IMR-90 (cell line): ENCODE results near the gene SLC25A21. TPM values are rescaled to one million over a fixed set of nuclear protein-coding genes. Genes with fewer than 3 reads are reported as not detected.

Source experiments
- ATAC-seq: fragments of 200-7000 bp; cut with Tn5 transposase; 2 replicates; pipeline ENCODE4 v1.9.1; 2020; ENCODE audit warnings: low read depth, mild to moderate bottlenecking, moderate library complexity
- BruUV-seq: library from RNA; stranded (reverse); fragments of 400-500 nt; replicated peaks from 2 replicates; lab custom pipeline; 2021; lab: Mats Ljungman, UMichigan
- CTCF ChIA-PET: fragments of 300-600 bp; formaldehyde crosslinking; extraction: SDS; loops from one replicate; lab custom pipeline; 2021; ENCODE audit warnings: antibody characterized with exemption; lab: Yijun Ruan, JAX
- POLR2A ChIA-PET: fragments of 300-600 bp; sonication (Branson Sonifier 250); formaldehyde crosslinking; loops from one replicate; lab custom pipeline; 2022; ENCODE audit warnings: antibody characterized with exemption; ENCODE audit not compliant: unreplicated experiment; lab: Charles Lee
- DNase-seq: peaks from one replicate; pipeline ENCODE4 v3.0.0; 2013
- H2AFZ ChIP-seq: replicated peaks from 2 replicates; pipeline ENCODE3; 2013; ENCODE audit warnings: low read length, mild to moderate bottlenecking; ENCODE audit not compliant: poor library complexity
- H2AK5ac ChIP-seq: 2 replicates; pipeline ENCODE4 v1.6.1; 2013; ENCODE audit warnings: low read depth, low read length, inconsistent platforms
- H2AK9ac ChIP-seq: replicated peaks from 2 replicates; pipeline ENCODE3; 2013; ENCODE audit warnings: mild to moderate bottlenecking, low read depth, low read length, moderate library complexity; ENCODE audit not compliant: poor library complexity
- H2BK120ac ChIP-seq: 2 replicates; pipeline ENCODE4 v1.6.1; 2013; ENCODE audit warnings: low read depth, low read length, inconsistent platforms
- H2BK15ac ChIP-seq: 3 replicates; pipeline ENCODE4 v1.6.1; 2013; ENCODE audit warnings: low read depth, low read length, inconsistent platforms
- H2BK20ac ChIP-seq: 2 replicates; pipeline ENCODE4 v1.6.1; 2013; ENCODE audit warnings: low read depth, mild to moderate bottlenecking, inconsistent platforms, low read length, moderate library complexity
- H2BK5ac ChIP-seq: 2 replicates; pipeline ENCODE4 v1.6.1; 2013; ENCODE audit warnings: mild to moderate bottlenecking, low read depth, low read length, inconsistent platforms; ENCODE audit not compliant: poor library complexity, severe bottlenecking
- H3K14ac ChIP-seq: replicated peaks from 2 replicates; pipeline ENCODE4 v1.6.1; 2013; ENCODE audit warnings: low read depth, low read length, inconsistent platforms
- H3K18ac ChIP-seq: 2 replicates; pipeline ENCODE4 v1.6.1; 2013; ENCODE audit warnings: low read depth, low read length, control low read depth
- H3K23ac ChIP-seq: 2 replicates; pipeline ENCODE4 v1.6.1; 2013; ENCODE audit warnings: low read depth, low read length, inconsistent platforms
- H3K27ac ChIP-seq: 2 replicates; pipeline ENCODE4 v1.5.1; 2013; ENCODE audit warnings: mild to moderate bottlenecking, control low read depth, low read length; ENCODE audit not compliant: insufficient read depth
- H3K27me3 ChIP-seq: 2 replicates; pipeline ENCODE4 v1.6.1; 2013; ENCODE audit warnings: low read length; ENCODE audit not compliant: control insufficient read depth, insufficient read depth
- H3K36me3 ChIP-seq: 2 replicates; pipeline ENCODE4 v1.6.1; 2013; ENCODE audit warnings: low read length, mixed read lengths; ENCODE audit not compliant: control insufficient read depth, insufficient read depth
- H3K4ac ChIP-seq: 2 replicates; pipeline ENCODE4 v1.6.1; 2013; ENCODE audit warnings: low read depth, low read length, inconsistent platforms
- H3K4me1 ChIP-seq: 2 replicates; pipeline ENCODE4 v1.6.1; 2013; ENCODE audit warnings: low read length, mixed read lengths; ENCODE audit not compliant: control insufficient read depth, insufficient read depth
- H3K4me2 ChIP-seq: 2 replicates; pipeline ENCODE4 v1.6.1; 2013; ENCODE audit warnings: low read depth, mild to moderate bottlenecking, control low read depth, low read length, moderate library complexity
- H3K4me3 ChIP-seq: 2 replicates; pipeline ENCODE4 v1.5.1; 2013; ENCODE audit warnings: low read depth, mild to moderate bottlenecking, control low read depth, low read length, moderate library complexity; ENCODE audit not compliant: insufficient read depth
- H3K56ac ChIP-seq: 2 replicates; pipeline ENCODE4 v1.6.1; 2013; ENCODE audit warnings: low read length, inconsistent platforms; ENCODE audit not compliant: insufficient read depth; ENCODE audit errors: extremely low read depth
- H3K79me1 ChIP-seq, 2 experiments: 2 replicates each; pipeline ENCODE4 v1.6.1; 2013; ENCODE audit warnings: low read length in 2 of 2, inconsistent platforms in 1 of 2, low read depth in 1 of 2
- H3K9ac ChIP-seq: 2 replicates; pipeline ENCODE4 v1.6.1; 2013; ENCODE audit warnings: low read depth, low read length, control low read depth
- H3K9me1 ChIP-seq: 2 replicates; pipeline ENCODE4 v1.6.1; 2013; ENCODE audit warnings: low read length, inconsistent platforms; ENCODE audit not compliant: insufficient read depth
- H3K9me3 ChIP-seq: 2 replicates; pipeline ENCODE4 v1.6.1; 2013; ENCODE audit warnings: low read length; ENCODE audit not compliant: control insufficient read depth, insufficient read depth
- H4K20me1 ChIP-seq: 2 replicates; pipeline ENCODE4 v1.6.1; 2013; ENCODE audit warnings: low read length, inconsistent platforms; ENCODE audit not compliant: insufficient read depth
- H4K5ac ChIP-seq: 2 replicates; pipeline ENCODE4 v1.6.1; 2013; ENCODE audit warnings: mild to moderate bottlenecking, low read depth, low read length, control low read depth
- H4K8ac ChIP-seq, 2 experiments: 2 replicates each; pipeline ENCODE4 v1.6.1; 2013; ENCODE audit warnings: low read depth in 2 of 2, low read length in 2 of 2, control low read depth in 1 of 2, inconsistent platforms in 1 of 2
- H4K91ac ChIP-seq: 2 replicates; pipeline ENCODE4 v1.6.1; 2013; ENCODE audit warnings: low read depth, low read length, inconsistent platforms; ENCODE audit not compliant: insufficient read depth
- CHD1 ChIP-seq: IDR thresholded peaks from 2 replicates; pipeline ENCODE4 v1.6.1; 2012; ENCODE audit warnings: low read depth, low read length, improper control_type of control experiment
- FOS ChIP-seq: fragments of 150-350 bp; IDR thresholded peaks from 2 replicates; pipeline ENCODE4 v1.6.1; 2016; ENCODE audit warnings: low read depth, low read length
- MAZ ChIP-seq: IDR thresholded peaks from 2 replicates; pipeline ENCODE4 v1.6.1; 2012; ENCODE audit warnings: low read depth, mild to moderate bottlenecking, low read length, improper control_type of control experiment, moderate library complexity, borderline replicate concordance
- POLR2A ChIP-seq: IDR thresholded peaks from 2 replicates; pipeline ENCODE4 v1.6.1; 2012; ENCODE audit warnings: mild to moderate bottlenecking, low read depth, low read length
- RAD21 ChIP-seq: IDR thresholded peaks from 2 replicates; pipeline ENCODE4 v1.6.1; 2012; ENCODE audit warnings: low read length, improper control_type of control experiment
- RFX5 ChIP-seq: IDR thresholded peaks from 2 replicates; pipeline ENCODE4 v1.8.0; 2012; ENCODE audit warnings: low read depth, mild to moderate bottlenecking, low read length, moderate library complexity
- SMC3 ChIP-seq: fragments of 150-350 bp; IDR thresholded peaks from 2 replicates; pipeline ENCODE4 v1.6.1; 2016; ENCODE audit warnings: low read depth, mild to moderate bottlenecking, antibody characterized with exemption, low read length, moderate library complexity
- USF2 ChIP-seq: fragments of 150-350 bp; IDR thresholded peaks from 2 replicates; pipeline ENCODE4 v1.6.1; 2017; ENCODE audit warnings: mild to moderate bottlenecking, antibody characterized with exemption, low read length, low read depth
- WGBS, 2 experiments: methylation state at CpG; one replicate each; pipeline versions ENCODE4 v1.1.5 to v1.1.7; 2013; ENCODE audit warnings: missing lambda C conversion rate in 2 of 2; ENCODE audit not compliant: insufficient read length in 1 of 2; ENCODE audit errors: extremely low coverage in 2 of 2; 5-methylcytosine and 5-hydroxymethylcytosine counted together
- dilution Hi-C: fragments of 300-500 bp; cut with HindIII; formaldehyde crosslinking; loops from one replicate; pipeline ENCODE4 v1.14.3; 2018; ENCODE audit warnings: low sequenced_read_pairs; ENCODE audit not compliant: unreplicated experiment
- in situ Hi-C: fragments of 300-500 bp; cut with MboI; formaldehyde crosslinking; loops from 3 replicates; pipeline ENCODE4 v1.14.3; 2019; ENCODE audit warnings: low sequenced_read_pairs, inconsistent platforms, mixed read lengths
- intact Hi-C: fragments of 100-400 bp; cut with micrococcal nuclease; formaldehyde crosslinking; loops from 2 replicates; pipeline ENCODE4 v1.10.0; 2022
- polyA plus RNA-seq, 3 experiments: library from polyadenylated mRNA; depleted of rRNA; stranded (reverse); fragments of >200 nt; gene quantifications; 2 replicates each; pipeline ENCODE4 v1.2.3, GENCODE V29; 2012; ENCODE audit warnings: low replicate concordance in 1 of 3
- total RNA-seq: library from RNA; depleted of rRNA; stranded (reverse); fragments of >200 nt; gene quantifications from 2 replicates; pipeline ENCODE4 v1.2.3, GENCODE V29; 2012

Gene SLC25A21
- total and polyA plus RNA-seq, 2 of the 4 experiments (the other 2 are of a cell fraction) = 0.62 to 0.90 TPM

GRCh38 chr14:36750244-36750643, 422.2 kb downstream of the SLC25A21 start:
- no CpG with 5 or more reads among the region's 1 CpG for WGBS, 2 experiments
- Histone ChIP-seq H3K14ac (no peak overlapping the region), H4K8ac (no peak overlapping the region), H3K23ac (no peak overlapping the region), H3K4me1 (no peaks in the 10 kb centered on the region), H3K79me1 (no peaks in the 10 kb centered on the region), H2BK20ac (no peak overlapping the region), H3K4me3 (no peak overlapping the region), H4K5ac (no peak overlapping the region), H3K18ac (no peak overlapping the region), H3K4me2 (no peak overlapping the region), H3K9me1 (no peaks in the 10 kb centered on the region), H2BK15ac (no peak overlapping the region), H4K91ac (no peak overlapping the region), H2AK9ac (no peak overlapping the region), H2AFZ (no peak overlapping the region), H2BK5ac (no peak overlapping the region), H3K56ac (no peak overlapping the region), H3K9ac (no peak overlapping the region), H3K27me3 (no peaks in the 10 kb centered on the region; the same call in 1 of the 2 replicates), H3K9me3 (no peaks in the 10 kb centered on the region), H2AK5ac (no peak overlapping the region), H3K4ac (no peak overlapping the region), H3K36me3 (no peaks in the 10 kb centered on the region), H3K27ac (no peak overlapping the region), H4K20me1 (no peaks in the 10 kb centered on the region), H2BK120ac (no peak overlapping the region)
- BruUV-seq = no TSS peak
- POLR2A ChIA-PET = no interaction called here
- CTCF ChIA-PET = interaction anchor here (0.6 kb wide), 1 partner anchor 165 kb away, joined by 3 read pairs; no protein-coding TSS in a partner anchor
- ATAC-seq (no peak), DNase-seq (no peak)
- in situ Hi-C loops = no loop called here
- TF ChIP-seq FOS (no peak), RFX5 (no peak), POLR2A (no peak), CHD1 (no peak), SMC3 (no peak), MAZ (no peak), RAD21 (no peak), USF2 (no peak)
- dilution Hi-C loops = no loop called here
- intact Hi-C loops = no loop called here
